Measurements from ENCODE around the gene OR51B2. TPM values are rescaled to one million over a fixed set of nuclear protein-coding genes. Genes with fewer than 3 reads are reported as not detected.
A peak's percentile ranks its signal among the peaks of the same experiment; 100 is the strongest.

OR51B2 gene
- total RNA-seq, 1 experiment from 2014 or later = 0.36 TPM

DNA sequence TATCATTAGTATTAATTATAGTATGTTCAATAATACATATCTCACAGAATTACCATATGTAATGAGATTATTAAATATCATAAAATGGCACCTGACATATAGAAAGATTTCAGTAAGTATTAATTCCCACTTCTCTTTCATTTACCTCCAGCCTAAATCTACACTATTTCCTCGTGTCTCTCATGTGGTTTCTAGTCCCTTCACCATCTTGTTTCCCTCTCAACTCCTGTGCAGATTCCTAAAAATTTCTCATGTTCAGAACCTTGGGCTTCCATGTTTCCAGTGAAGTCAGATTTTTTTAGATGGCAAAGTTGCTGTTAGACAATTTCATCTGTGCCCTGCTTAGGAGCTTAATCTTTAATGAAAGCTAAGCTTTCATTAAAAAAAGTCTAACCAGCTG is 40.2 kb downstream of the OR51B2 start:
- DNase-seq (ENCODE audit: low read depth) = no peak

DNA sequence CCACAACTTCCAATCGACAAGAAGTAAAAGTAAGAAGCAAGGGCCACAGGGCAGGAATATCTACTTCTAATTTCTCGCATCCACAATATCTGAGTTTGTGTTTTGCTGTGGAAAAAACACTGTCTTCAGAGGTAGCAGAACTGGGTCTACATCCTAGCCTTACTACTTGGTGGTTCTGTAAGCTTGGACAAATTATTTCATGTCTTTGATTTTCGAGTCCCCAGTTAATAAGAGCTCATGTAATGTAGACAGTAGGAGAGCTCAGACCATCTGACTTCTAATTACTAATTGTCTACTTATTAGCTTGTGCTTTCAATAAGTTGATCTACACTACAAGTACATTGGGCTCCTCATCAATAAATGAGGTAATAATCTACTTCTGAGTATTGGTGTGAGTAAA is 41.0 kb downstream of the OR51B2 start:
- DNase-seq (ENCODE audit: low read depth) = no peak

- DNase-seq (ENCODE audit: low read depth) = no peak
These were observed 41.5 kb downstream of the OR51B2 start for GRCh38 chr11:5282628-5283027.

DNA sequence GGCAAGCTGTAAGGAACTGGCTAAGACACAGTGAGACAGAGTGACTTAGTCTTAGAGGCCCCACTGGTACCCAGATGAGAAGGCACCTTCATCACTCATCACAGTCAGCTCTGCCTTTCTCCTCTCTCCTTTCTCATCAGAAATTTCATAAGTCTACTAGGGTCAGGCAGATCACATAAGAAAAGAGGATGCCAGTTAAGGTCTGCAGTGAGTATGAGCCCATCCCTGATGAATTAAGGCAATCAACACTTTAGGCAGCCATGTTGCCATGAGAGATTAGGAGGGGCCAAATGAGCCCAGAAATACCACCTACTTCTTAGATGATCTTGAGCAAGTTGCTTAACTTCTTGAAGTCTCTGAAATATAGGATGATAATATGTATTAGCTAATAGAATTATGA is 42.5 kb downstream of the OR51B2 start:
- no peak for DNase-seq (ENCODE audit: low read depth)

GRCh38 chr11:5280582-5281102 is 43.5 kb downstream of the OR51B2 start:
- peak; percentile 99 for DNase-seq (ENCODE audit: low read depth)

DNA sequence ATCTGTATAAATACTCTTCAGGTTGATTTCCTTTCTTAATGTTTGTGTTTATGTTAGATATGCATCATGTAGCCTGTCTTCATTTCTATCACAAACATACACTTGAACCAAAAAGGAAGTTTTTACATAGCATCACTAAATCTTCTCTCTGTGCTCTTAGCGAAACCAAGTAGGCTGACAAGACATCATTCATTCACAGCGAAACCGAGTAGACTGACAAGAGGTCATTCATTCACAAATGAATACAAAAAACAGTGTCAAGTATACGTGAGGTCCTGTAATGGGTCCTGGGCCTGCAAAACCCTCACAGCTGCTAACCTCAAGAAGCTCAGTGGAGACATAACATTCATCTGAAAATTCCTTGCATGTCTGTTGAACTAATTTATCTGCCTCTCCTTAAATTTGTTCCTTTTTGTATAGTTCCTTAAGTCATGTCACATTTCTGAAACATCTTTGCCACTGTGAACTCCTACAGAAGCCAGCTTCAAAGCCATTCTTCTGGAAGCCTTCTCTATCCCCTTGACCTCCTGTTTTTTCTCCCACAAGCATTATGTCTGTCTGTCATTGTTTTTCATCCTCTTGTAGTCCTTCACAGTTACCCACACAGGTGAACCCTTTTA is 44.5 kb downstream of the OR51B2 start:
- DNase-seq (ENCODE audit: low read depth) = no peak

DNA sequence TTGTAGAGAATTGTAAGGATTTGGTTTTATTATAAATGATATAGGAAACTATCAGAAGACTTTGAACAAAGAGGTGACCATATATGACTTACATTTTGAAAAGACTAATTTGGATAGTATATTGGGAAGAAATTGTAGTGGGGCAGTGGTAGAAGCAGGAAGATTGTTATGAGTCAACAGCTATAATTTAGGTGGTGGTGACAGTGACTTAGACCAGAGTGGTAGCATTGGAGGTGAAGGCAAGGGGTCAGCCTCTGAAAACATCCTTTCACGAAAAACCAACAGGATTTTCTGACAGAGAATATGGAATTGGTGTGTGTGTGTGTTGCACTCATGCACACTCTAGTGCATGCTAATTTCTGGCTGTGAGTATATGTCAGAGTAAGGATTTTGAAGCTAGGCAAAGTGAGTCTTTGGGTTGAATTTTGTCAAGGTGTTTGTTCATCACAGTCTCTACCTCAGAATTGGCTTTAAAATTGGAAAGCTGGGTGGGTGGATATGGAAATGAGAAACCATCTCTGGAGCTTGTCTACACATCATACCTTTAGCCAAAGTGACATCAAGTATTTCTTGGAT is 46.2 kb downstream of the OR51B2 start:
- no peak for DNase-seq (ENCODE audit: low read depth)

DNA sequence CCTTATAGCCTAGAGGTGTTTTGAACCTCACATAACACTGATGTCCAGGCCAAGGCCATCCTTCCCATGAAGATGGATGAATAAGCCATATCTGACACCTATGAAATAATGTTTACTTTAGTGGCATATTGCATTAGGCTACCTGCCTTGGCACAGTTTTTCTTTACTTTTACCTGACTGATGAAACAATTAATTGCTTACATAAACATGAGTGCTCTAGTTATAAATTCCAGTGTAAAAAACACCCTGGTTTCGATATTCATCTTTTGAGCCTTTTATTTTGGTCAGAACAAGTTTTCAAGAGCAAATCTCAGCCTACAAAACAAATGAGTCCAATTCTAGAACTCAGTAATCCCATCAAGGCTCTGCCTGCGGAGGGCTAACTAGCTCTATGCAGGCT is 47.4 kb downstream of the OR51B2 start:
- no peak for DNase-seq (ENCODE audit: low read depth)

DNA sequence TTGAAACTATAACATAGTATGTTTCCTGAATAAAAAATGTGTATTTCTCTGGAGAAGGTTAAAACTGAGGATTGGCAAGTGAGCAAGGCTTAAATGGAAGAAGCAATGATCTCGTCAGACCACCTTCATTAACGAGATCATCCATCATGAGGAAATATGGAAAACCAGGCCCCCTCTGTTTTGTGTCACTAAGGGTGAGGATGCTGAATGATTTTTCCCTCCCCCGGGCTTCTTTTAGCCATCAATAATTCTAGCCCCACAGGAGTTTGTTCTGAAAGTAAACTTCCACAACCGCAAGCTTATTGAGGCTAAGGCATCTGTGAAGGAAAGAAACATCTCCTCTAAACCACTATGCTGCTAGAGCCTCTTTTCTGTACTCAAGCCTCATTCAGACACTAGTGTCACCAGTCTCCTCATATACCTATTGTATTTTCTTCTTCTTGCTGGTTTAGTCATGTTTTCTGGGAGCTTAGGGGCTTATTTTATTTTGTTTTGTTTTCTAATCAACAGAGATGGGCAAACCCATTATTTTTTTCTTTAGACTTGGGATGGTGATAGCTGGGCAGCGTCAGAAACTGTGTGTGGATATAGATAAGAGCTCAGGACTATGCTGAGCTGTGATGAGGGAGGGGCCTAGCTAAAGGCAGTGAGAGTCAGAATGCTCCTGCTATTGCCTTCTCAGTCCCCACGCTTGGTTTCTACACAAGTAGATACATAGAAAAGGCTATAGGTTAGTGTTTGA is 48.6 kb downstream of the OR51B2 start:
- DNase-seq (ENCODE audit: low read depth) = no peak

GRCh38 chr11:5274395-5274794 is 49.7 kb downstream of the OR51B2 start:
- DNase-seq (ENCODE audit: low read depth) = no peak

Other genes with a start within 250 kb of the OR51B2 start
- not detected in 2 replicates for gene OR52A5, start 185.9 kb downstream of the OR51B2 start, total RNA-seq (2014; rRNA removed; shearing (Covaris generic))
- gene OR52A1, start 169.5 kb downstream of the OR51B2 start, total RNA-seq (2014; rRNA removed; shearing (Covaris generic)) = not detected in 2 replicates
- gene OR51V1, start 123.6 kb downstream of the OR51B2 start, total RNA-seq (2014; rRNA removed; shearing (Covaris generic)) = not detected in 2 replicates
- not detected in 2 replicates for gene HBB, start 97.2 kb downstream of the OR51B2 start, total RNA-seq (2014; rRNA removed; shearing (Covaris generic))
- not detected in 2 replicates for gene HBD, start 89.8 kb downstream of the OR51B2 start, total RNA-seq (2014; rRNA removed; shearing (Covaris generic))
- not detected in 2 replicates for gene HBG1, start 74.4 kb downstream of the OR51B2 start, total RNA-seq (2014; rRNA removed; shearing (Covaris generic))
- gene HBG2, start 69.5 kb downstream of the OR51B2 start, total RNA-seq (2014; rRNA removed; shearing (Covaris generic)) = 1.3 TPM in 1 of 2 replicates, not detected in the other
- gene HBE1, start 54.4 kb downstream of the OR51B2 start, total RNA-seq (2014; rRNA removed; shearing (Covaris generic)) = 4.6 and 6.4 TPM in 2 replicates
- gene OR51B4, start 22.4 kb downstream of the OR51B2 start, total RNA-seq (2014; rRNA removed; shearing (Covaris generic)) = not detected in 2 replicates
- 1.8 and 2.0 TPM in 2 replicates for gene OR51B5, start 19.2 kb upstream of the OR51B2 start, total RNA-seq (2014; rRNA removed; shearing (Covaris generic))
- not detected in 2 replicates for gene OR51B6, start 27.2 kb upstream of the OR51B2 start, total RNA-seq (2014; rRNA removed; shearing (Covaris generic))
- not detected in 2 replicates for gene OR51M1, start 59.5 kb upstream of the OR51B2 start, total RNA-seq (2014; rRNA removed; shearing (Covaris generic))
- gene OR51Q1, start 97.8 kb upstream of the OR51B2 start, total RNA-seq (2014; rRNA removed; shearing (Covaris generic)) = not detected in 2 replicates
- 0.20 TPM in 1 of 2 replicates, not detected in the other for gene OR51I1, start 117.2 kb upstream of the OR51B2 start, total RNA-seq (2014; rRNA removed; shearing (Covaris generic))
- not detected in 2 replicates for gene OR51I2, start 125.0 kb upstream of the OR51B2 start, total RNA-seq (2014; rRNA removed; shearing (Covaris generic))
- gene OR52D1, start 164.4 kb upstream of the OR51B2 start, total RNA-seq (2014; rRNA removed; shearing (Covaris generic)) = not detected in 2 replicates
- not detected in 2 replicates for gene UBQLN3, start 185.7 kb upstream of the OR51B2 start, total RNA-seq (2014; rRNA removed; shearing (Covaris generic))
- not detected in 2 replicates for gene UBQLNL, start 192.4 kb upstream of the OR51B2 start, total RNA-seq (2014; rRNA removed; shearing (Covaris generic))
- not detected in 2 replicates for gene OR52H1, start 224.2 kb upstream of the OR51B2 start, total RNA-seq (2014; rRNA removed; shearing (Covaris generic))

Measured in RPMI7951 (cell line).